HepG2 (cell line): ENCODE data around the gene EGFR. TPM values are rescaled to one million over a fixed set of nuclear protein-coding genes. Genes with fewer than 3 reads are reported as not detected.
A peak's percentile ranks its signal among the peaks of the same experiment; 100 is the strongest.

Experiments
- ELF1 ChIP-seq: sonication (generic); formaldehyde crosslinking; IDR thresholded peaks from 2 replicates; pipeline ENCODE4 v1.4.0; 2020; ENCODE audit warnings: missing genetic modification reagents
- FIP1L1 ChIP-seq: fragments of 200-400 bp; formaldehyde crosslinking; IDR thresholded peaks from 2 replicates; pipeline ENCODE4 v1.6.1; 2018; ENCODE audit warnings: low read depth, mild to moderate bottlenecking, low read length, moderate library complexity, borderline replicate concordance; ENCODE audit not compliant: insufficient read depth
- PITX1 ChIP-seq: sonication (generic); formaldehyde crosslinking; IDR thresholded peaks from 2 replicates; pipeline ENCODE4 v1.5.1; 2020; ENCODE audit warnings: mild to moderate bottlenecking, missing genetic modification reagents
- SCMH1 ChIP-seq: sonication (generic); formaldehyde crosslinking; IDR thresholded peaks from 2 replicates; pipeline ENCODE4 v1.9.0; 2021; ENCODE audit warnings: missing genetic modification reagents, mild to moderate bottlenecking, borderline replicate concordance
- SP2 ChIP-seq: sonication (generic); formaldehyde crosslinking; IDR thresholded peaks from 2 replicates; pipeline ENCODE4 v1.5.1; 2020; ENCODE audit warnings: mild to moderate bottlenecking, missing genetic modification reagents
- TBP ChIP-seq: sonication (generic); formaldehyde crosslinking; IDR thresholded peaks from 2 replicates; pipeline ENCODE4 v1.5.0; 2020; ENCODE audit warnings: missing genetic modification reagents
- TEAD3 ChIP-seq: optimal IDR thresholded peaks from 2 replicates; pipeline ENCODE3; 2016; ENCODE audit warnings: borderline replicate concordance
- ZMAT3 ChIP-seq: sonication (generic); formaldehyde crosslinking; conservative IDR thresholded peaks from 2 replicates; pipeline ENCODE4 v1.7.0; 2021; ENCODE audit warnings: missing genetic modification reagents
- ZNF143 ChIP-seq: sonication (generic); formaldehyde crosslinking; IDR thresholded peaks from 2 replicates; pipeline ENCODE4 v1.4.0; 2020; ENCODE audit warnings: missing genetic modification reagents
- ZNF17 ChIP-seq: sonication (generic); formaldehyde crosslinking; IDR thresholded peaks from 2 replicates; pipeline ENCODE4 v1.5.0; 2020; ENCODE audit warnings: mild to moderate bottlenecking, missing genetic modification reagents
- ZNF451 ChIP-seq: sonication (generic); formaldehyde crosslinking; IDR thresholded peaks from 2 replicates; pipeline ENCODE4 v1.5.0; 2020; ENCODE audit warnings: mild to moderate bottlenecking, missing genetic modification reagents
- ZNF577 ChIP-seq: sonication (generic); formaldehyde crosslinking; IDR thresholded peaks from 2 replicates; pipeline ENCODE4 v1.4.0; 2020; ENCODE audit warnings: mild to moderate bottlenecking, low read depth, missing genetic modification reagents, borderline replicate concordance
- polyA plus RNA-seq, 8 experiments: library from polyadenylated mRNA; depleted of rRNA in 3 of 8; stranded (reverse) in 7 of 8; unstranded in 1 of 8; fragments of >200 nt; fragmentation: Illumina TruSeq in 4 of 8; extraction: Trizol in 4 of 8; gene quantifications; 2 replicates each; pipeline versions ENCODE4 v1.2.1 to v1.2.3, GENCODE V29; 2011 to 2016; ENCODE audit warnings: low read depth in 4 of 8, missing spikeins in 1 of 8, mixed read lengths in 1 of 8; ENCODE audit not compliant: insufficient read depth in 1 of 8
- total RNA-seq, 5 experiments: library from RNA; depleted of rRNA; stranded (reverse); fragments of >200 nt; fragmentation: Illumina TruSeq; extraction: Trizol; gene quantifications; 2 replicates each; pipeline ENCODE4 v1.2.3, GENCODE V29; 2016; ENCODE audit warnings: low read depth in 1 of 5
- TF ChIP-seq, protein P1 (sequence below): sonication (generic); formaldehyde crosslinking; IDR thresholded peaks from 2 replicates; pipeline ENCODE4 v1.5.0; 2020; ENCODE audit warnings: mild to moderate bottlenecking, missing genetic modification reagents, borderline replicate concordance
- TF ChIP-seq, protein P2 (sequence below): IDR thresholded peaks from 2 replicates; pipeline ENCODE4 v1.6.1; 2012; ENCODE audit warnings: inconsistent platforms
- TF ChIP-seq, protein P3 (sequence below): sonication (generic); formaldehyde crosslinking; IDR thresholded peaks from 2 replicates; pipeline ENCODE4 v1.9.0; 2021; ENCODE audit warnings: missing genetic modification reagents, borderline replicate concordance
- TF ChIP-seq, protein P4 (sequence below): sonication (generic); formaldehyde crosslinking; IDR thresholded peaks from 2 replicates; pipeline ENCODE4 v1.5.1; 2020; ENCODE audit warnings: mild to moderate bottlenecking, missing genetic modification reagents, borderline replicate concordance

The EGFR gene
- total and polyA plus RNA-seq, 2 of the 13 experiments (the other 11 are each of a cell fraction or from before 2014, with no cell fraction given) = 7.0 to 10.0 TPM

DNA sequence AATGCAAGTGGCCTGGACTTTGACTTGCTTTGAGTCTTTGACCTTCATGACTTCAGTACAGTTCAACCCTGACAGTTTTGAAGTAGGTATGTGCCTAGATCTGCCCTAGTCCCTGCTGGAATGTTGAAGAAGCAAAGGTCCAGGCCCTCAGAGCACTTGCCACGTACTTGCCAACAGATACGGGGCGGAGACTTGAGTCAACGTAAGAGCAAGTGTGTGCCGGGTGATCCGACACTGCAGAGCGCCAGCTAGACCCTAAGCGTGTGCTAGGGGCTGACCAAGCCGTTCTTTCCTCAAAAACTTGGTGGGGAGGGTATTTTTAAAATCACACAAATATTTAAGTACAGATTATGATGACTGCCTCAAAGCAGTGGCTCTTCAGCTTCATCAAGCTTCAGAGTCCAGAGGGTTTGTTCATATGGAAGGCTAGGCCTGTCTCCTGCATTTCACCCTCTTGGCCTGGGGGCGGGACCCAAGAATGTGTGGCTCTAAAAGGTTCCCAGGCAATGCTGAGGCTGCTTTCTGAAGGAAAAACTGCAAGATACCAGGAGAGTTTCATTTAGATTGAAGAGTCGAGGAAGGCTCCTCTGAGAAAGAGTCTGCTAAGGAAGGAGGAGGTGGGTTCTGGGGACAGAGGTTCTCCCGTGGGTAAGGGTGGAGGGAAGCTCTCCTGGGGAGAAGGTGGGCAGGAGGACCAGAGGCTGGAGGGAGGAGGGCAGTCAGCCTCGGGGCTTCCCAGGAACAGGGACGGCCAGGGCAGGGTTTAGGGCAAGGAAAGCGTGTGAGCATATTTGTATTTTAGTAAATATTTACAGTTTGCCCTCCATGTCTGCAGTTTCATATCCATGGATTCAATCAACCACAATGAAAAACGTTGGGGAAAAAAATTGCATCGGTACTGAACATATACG lies 160.3 kb downstream of the EGFR start (continued):
- TF ChIP-seq, protein P1, sequence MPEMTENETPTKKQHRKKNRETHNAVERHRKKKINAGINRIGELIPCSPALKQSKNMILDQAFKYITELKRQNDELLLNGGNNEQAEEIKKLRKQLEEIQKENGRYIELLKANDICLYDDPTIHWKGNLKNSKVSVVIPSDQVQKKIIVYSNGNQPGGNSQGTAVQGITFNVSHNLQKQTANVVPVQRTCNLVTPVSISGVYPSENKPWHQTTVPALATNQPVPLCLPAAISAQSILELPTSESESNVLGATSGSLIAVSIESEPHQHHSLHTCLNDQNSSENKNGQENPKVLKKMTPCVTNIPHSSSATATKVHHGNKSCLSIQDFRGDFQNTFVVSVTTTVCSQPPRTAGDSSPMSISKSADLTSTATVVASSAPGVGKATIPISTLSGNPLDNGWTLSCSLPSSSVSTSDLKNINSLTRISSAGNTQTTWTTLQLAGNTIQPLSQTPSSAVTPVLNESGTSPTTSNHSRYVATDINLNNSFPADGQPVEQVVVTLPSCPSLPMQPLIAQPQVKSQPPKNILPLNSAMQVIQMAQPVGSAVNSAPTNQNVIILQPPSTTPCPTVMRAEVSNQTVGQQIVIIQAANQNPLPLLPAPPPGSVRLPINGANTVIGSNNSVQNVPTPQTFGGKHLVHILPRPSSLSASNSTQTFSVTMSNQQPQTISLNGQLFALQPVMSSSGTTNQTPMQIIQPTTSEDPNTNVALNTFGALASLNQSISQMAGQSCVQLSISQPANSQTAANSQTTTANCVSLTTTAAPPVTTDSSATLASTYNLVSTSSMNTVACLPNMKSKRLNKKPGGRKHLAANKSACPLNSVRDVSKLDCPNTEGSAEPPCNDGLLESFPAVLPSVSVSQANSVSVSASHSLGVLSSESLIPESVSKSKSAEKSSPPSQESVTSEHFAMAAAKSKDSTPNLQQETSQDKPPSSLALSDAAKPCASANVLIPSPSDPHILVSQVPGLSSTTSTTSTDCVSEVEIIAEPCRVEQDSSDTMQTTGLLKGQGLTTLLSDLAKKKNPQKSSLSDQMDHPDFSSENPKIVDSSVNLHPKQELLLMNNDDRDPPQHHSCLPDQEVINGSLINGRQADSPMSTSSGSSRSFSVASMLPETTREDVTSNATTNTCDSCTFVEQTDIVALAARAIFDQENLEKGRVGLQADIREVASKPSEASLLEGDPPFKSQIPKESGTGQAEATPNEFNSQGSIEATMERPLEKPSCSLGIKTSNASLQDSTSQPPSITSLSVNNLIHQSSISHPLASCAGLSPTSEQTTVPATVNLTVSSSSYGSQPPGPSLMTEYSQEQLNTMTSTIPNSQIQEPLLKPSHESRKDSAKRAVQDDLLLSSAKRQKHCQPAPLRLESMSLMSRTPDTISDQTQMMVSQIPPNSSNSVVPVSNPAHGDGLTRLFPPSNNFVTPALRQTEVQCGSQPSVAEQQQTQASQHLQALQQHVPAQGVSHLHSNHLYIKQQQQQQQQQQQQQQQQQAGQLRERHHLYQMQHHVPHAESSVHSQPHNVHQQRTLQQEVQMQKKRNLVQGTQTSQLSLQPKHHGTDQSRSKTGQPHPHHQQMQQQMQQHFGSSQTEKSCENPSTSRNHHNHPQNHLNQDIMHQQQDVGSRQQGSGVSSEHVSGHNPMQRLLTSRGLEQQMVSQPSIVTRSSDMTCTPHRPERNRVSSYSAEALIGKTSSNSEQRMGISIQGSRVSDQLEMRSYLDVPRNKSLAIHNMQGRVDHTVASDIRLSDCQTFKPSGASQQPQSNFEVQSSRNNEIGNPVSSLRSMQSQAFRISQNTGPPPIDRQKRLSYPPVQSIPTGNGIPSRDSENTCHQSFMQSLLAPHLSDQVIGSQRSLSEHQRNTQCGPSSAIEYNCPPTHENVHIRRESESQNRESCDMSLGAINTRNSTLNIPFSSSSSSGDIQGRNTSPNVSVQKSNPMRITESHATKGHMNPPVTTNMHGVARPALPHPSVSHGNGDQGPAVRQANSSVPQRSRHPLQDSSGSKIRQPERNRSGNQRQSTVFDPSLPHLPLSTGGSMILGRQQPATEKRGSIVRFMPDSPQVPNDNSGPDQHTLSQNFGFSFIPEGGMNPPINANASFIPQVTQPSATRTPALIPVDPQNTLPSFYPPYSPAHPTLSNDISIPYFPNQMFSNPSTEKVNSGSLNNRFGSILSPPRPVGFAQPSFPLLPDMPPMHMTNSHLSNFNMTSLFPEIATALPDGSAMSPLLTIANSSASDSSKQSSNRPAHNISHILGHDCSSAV (CRISPR knock-in tag) = no peak
- TF ChIP-seq, protein P2, sequence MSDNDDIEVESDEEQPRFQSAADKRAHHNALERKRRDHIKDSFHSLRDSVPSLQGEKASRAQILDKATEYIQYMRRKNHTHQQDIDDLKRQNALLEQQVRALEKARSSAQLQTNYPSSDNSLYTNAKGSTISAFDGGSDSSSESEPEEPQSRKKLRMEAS = peak; percentile 72
- 0 out of 2 replicates have a peak, but pooled peaks have one; percentile 50 for TF ChIP-seq FIP1L1
- TF ChIP-seq ZNF577 (CRISPR knock-in tag) = no peak
- no peak for TF ChIP-seq ZMAT3 (CRISPR knock-in tag)
- TF ChIP-seq, protein P3, sequence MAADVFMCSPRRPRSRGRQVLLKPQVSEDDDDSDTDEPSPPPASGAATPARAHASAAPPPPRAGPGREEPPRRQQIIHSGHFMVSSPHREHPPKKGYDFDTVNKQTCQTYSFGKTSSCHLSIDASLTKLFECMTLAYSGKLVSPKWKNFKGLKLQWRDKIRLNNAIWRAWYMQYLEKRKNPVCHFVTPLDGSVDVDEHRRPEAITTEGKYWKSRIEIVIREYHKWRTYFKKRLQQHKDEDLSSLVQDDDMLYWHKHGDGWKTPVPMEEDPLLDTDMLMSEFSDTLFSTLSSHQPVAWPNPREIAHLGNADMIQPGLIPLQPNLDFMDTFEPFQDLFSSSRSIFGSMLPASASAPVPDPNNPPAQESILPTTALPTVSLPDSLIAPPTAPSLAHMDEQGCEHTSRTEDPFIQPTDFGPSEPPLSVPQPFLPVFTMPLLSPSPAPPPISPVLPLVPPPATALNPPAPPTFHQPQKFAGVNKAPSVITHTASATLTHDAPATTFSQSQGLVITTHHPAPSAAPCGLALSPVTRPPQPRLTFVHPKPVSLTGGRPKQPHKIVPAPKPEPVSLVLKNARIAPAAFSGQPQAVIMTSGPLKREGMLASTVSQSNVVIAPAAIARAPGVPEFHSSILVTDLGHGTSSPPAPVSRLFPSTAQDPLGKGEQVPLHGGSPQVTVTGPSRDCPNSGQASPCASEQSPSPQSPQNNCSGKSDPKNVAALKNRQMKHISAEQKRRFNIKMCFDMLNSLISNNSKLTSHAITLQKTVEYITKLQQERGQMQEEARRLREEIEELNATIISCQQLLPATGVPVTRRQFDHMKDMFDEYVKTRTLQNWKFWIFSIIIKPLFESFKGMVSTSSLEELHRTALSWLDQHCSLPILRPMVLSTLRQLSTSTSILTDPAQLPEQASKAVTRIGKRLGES (CRISPR knock-in tag) = no peak
- 0 out of 2 replicates have a peak, but pooled peaks have one; percentile 26 for TF ChIP-seq ELF1 (CRISPR knock-in tag)
- TF ChIP-seq SP2 (CRISPR knock-in tag) = no peak
- peak; percentile 43; the same call in 1 of the 2 replicates for TF ChIP-seq ZNF143 (CRISPR knock-in tag)
- no peak for TF ChIP-seq TBP (CRISPR knock-in tag)
- TF ChIP-seq TEAD3 (CRISPR knock-in tag) = peak; percentile 99
- no peak for TF ChIP-seq SCMH1 (CRISPR knock-in tag)
- TF ChIP-seq ZNF451 (CRISPR knock-in tag) = peak; percentile 79; the same call in 1 of the 2 replicates
- TF ChIP-seq ZNF17 (CRISPR knock-in tag) = no peak
- TF ChIP-seq, protein P4, sequence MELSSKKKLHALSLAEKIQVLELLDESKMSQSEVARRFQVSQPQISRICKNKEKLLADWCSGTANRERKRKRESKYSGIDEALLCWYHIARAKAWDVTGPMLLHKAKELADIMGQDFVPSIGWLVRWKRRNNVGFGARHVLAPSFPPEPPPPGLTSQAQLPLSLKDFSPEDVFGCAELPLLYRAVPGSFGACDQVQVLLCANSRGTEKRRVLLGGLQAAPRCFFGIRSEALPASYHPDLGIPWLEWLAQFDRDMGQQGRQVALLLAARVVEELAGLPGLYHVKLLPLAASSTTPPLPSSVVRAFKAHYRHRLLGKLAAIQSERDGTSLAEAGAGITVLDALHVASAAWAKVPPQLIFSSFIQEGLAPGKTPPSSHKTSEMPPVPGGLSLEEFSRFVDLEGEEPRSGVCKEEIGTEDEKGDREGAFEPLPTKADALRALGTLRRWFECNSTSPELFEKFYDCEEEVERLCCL (CRISPR knock-in tag) = no peak
- peak; percentile 72 for TF ChIP-seq PITX1 (CRISPR knock-in tag)
